IMR-90 (cell line): Measurements from ENCODE around the gene TENM4. TPM values are rescaled to one million over a fixed set of nuclear protein-coding genes. Genes with fewer than 3 reads are reported as not detected.

Source experiments
- ATAC-seq: fragments of 200-7000 bp; cut with Tn5 transposase; 2 replicates; pipeline ENCODE4 v1.9.1; 2020; ENCODE audit warnings: low read depth, mild to moderate bottlenecking, moderate library complexity
- BruUV-seq: library from RNA; stranded (reverse); fragments of 400-500 nt; replicated peaks from 2 replicates; lab custom pipeline; 2021; lab: Mats Ljungman, UMichigan
- CTCF ChIA-PET: fragments of 300-600 bp; formaldehyde crosslinking; extraction: SDS; loops from one replicate; lab custom pipeline; 2021; ENCODE audit warnings: antibody characterized with exemption; lab: Yijun Ruan, JAX
- POLR2A ChIA-PET: fragments of 300-600 bp; sonication (Branson Sonifier 250); formaldehyde crosslinking; loops from one replicate; lab custom pipeline; 2022; ENCODE audit warnings: antibody characterized with exemption; ENCODE audit not compliant: unreplicated experiment; lab: Charles Lee
- DNase-seq: peaks from one replicate; pipeline ENCODE4 v3.0.0; 2013
- H2AFZ ChIP-seq: replicated peaks from 2 replicates; pipeline ENCODE3; 2013; ENCODE audit warnings: low read length, mild to moderate bottlenecking; ENCODE audit not compliant: poor library complexity
- H2AK5ac ChIP-seq: 2 replicates; pipeline ENCODE4 v1.6.1; 2013; ENCODE audit warnings: low read depth, low read length, inconsistent platforms
- H2AK9ac ChIP-seq: replicated peaks from 2 replicates; pipeline ENCODE3; 2013; ENCODE audit warnings: mild to moderate bottlenecking, low read depth, low read length, moderate library complexity; ENCODE audit not compliant: poor library complexity
- H2BK120ac ChIP-seq: 2 replicates; pipeline ENCODE4 v1.6.1; 2013; ENCODE audit warnings: low read depth, low read length, inconsistent platforms
- H2BK15ac ChIP-seq: 3 replicates; pipeline ENCODE4 v1.6.1; 2013; ENCODE audit warnings: low read depth, low read length, inconsistent platforms
- H2BK20ac ChIP-seq: 2 replicates; pipeline ENCODE4 v1.6.1; 2013; ENCODE audit warnings: low read depth, mild to moderate bottlenecking, inconsistent platforms, low read length, moderate library complexity
- H2BK5ac ChIP-seq: 2 replicates; pipeline ENCODE4 v1.6.1; 2013; ENCODE audit warnings: mild to moderate bottlenecking, low read depth, low read length, inconsistent platforms; ENCODE audit not compliant: poor library complexity, severe bottlenecking
- H3K14ac ChIP-seq: replicated peaks from 2 replicates; pipeline ENCODE4 v1.6.1; 2013; ENCODE audit warnings: low read depth, low read length, inconsistent platforms
- H3K18ac ChIP-seq: 2 replicates; pipeline ENCODE4 v1.6.1; 2013; ENCODE audit warnings: low read depth, low read length, control low read depth
- H3K23ac ChIP-seq: 2 replicates; pipeline ENCODE4 v1.6.1; 2013; ENCODE audit warnings: low read depth, low read length, inconsistent platforms
- H3K27ac ChIP-seq: 2 replicates; pipeline ENCODE4 v1.5.1; 2013; ENCODE audit warnings: mild to moderate bottlenecking, control low read depth, low read length; ENCODE audit not compliant: insufficient read depth
- H3K27me3 ChIP-seq: 2 replicates; pipeline ENCODE4 v1.6.1; 2013; ENCODE audit warnings: low read length; ENCODE audit not compliant: control insufficient read depth, insufficient read depth
- H3K36me3 ChIP-seq: 2 replicates; pipeline ENCODE4 v1.6.1; 2013; ENCODE audit warnings: low read length, mixed read lengths; ENCODE audit not compliant: control insufficient read depth, insufficient read depth
- H3K4ac ChIP-seq: 2 replicates; pipeline ENCODE4 v1.6.1; 2013; ENCODE audit warnings: low read depth, low read length, inconsistent platforms
- H3K4me1 ChIP-seq: 2 replicates; pipeline ENCODE4 v1.6.1; 2013; ENCODE audit warnings: low read length, mixed read lengths; ENCODE audit not compliant: control insufficient read depth, insufficient read depth
- H3K4me2 ChIP-seq: 2 replicates; pipeline ENCODE4 v1.6.1; 2013; ENCODE audit warnings: low read depth, mild to moderate bottlenecking, control low read depth, low read length, moderate library complexity
- H3K4me3 ChIP-seq: 2 replicates; pipeline ENCODE4 v1.5.1; 2013; ENCODE audit warnings: low read depth, mild to moderate bottlenecking, control low read depth, low read length, moderate library complexity; ENCODE audit not compliant: insufficient read depth
- H3K56ac ChIP-seq: 2 replicates; pipeline ENCODE4 v1.6.1; 2013; ENCODE audit warnings: low read length, inconsistent platforms; ENCODE audit not compliant: insufficient read depth; ENCODE audit errors: extremely low read depth
- H3K79me1 ChIP-seq, 2 experiments: 2 replicates each; pipeline ENCODE4 v1.6.1; 2013; ENCODE audit warnings: low read length in 2 of 2, inconsistent platforms in 1 of 2, low read depth in 1 of 2
- H3K9ac ChIP-seq: 2 replicates; pipeline ENCODE4 v1.6.1; 2013; ENCODE audit warnings: low read depth, low read length, control low read depth
- H3K9me1 ChIP-seq: 2 replicates; pipeline ENCODE4 v1.6.1; 2013; ENCODE audit warnings: low read length, inconsistent platforms; ENCODE audit not compliant: insufficient read depth
- H3K9me3 ChIP-seq: 2 replicates; pipeline ENCODE4 v1.6.1; 2013; ENCODE audit warnings: low read length; ENCODE audit not compliant: control insufficient read depth, insufficient read depth
- H4K20me1 ChIP-seq: 2 replicates; pipeline ENCODE4 v1.6.1; 2013; ENCODE audit warnings: low read length, inconsistent platforms; ENCODE audit not compliant: insufficient read depth
- H4K5ac ChIP-seq: 2 replicates; pipeline ENCODE4 v1.6.1; 2013; ENCODE audit warnings: mild to moderate bottlenecking, low read depth, low read length, control low read depth
- H4K8ac ChIP-seq, 2 experiments: 2 replicates each; pipeline ENCODE4 v1.6.1; 2013; ENCODE audit warnings: low read depth in 2 of 2, low read length in 2 of 2, control low read depth in 1 of 2, inconsistent platforms in 1 of 2
- H4K91ac ChIP-seq: 2 replicates; pipeline ENCODE4 v1.6.1; 2013; ENCODE audit warnings: low read depth, low read length, inconsistent platforms; ENCODE audit not compliant: insufficient read depth
- MAZ ChIP-seq: IDR thresholded peaks from 2 replicates; pipeline ENCODE4 v1.6.1; 2012; ENCODE audit warnings: low read depth, mild to moderate bottlenecking, low read length, improper control_type of control experiment, moderate library complexity, borderline replicate concordance
- POLR2A ChIP-seq: IDR thresholded peaks from 2 replicates; pipeline ENCODE4 v1.6.1; 2012; ENCODE audit warnings: mild to moderate bottlenecking, low read depth, low read length
- USF2 ChIP-seq: fragments of 150-350 bp; IDR thresholded peaks from 2 replicates; pipeline ENCODE4 v1.6.1; 2017; ENCODE audit warnings: mild to moderate bottlenecking, antibody characterized with exemption, low read length, low read depth
- WGBS, 2 experiments: methylation state at CpG; one replicate each; pipeline versions ENCODE4 v1.1.5 to v1.1.7; 2013; ENCODE audit warnings: missing lambda C conversion rate in 2 of 2; ENCODE audit not compliant: insufficient read length in 1 of 2; ENCODE audit errors: extremely low coverage in 2 of 2; 5-methylcytosine and 5-hydroxymethylcytosine counted together
- dilution Hi-C: fragments of 300-500 bp; cut with HindIII; formaldehyde crosslinking; loops from one replicate; pipeline ENCODE4 v1.14.3; 2018; ENCODE audit warnings: low sequenced_read_pairs; ENCODE audit not compliant: unreplicated experiment
- in situ Hi-C: fragments of 300-500 bp; cut with MboI; formaldehyde crosslinking; loops from 3 replicates; pipeline ENCODE4 v1.14.3; 2019; ENCODE audit warnings: low sequenced_read_pairs, inconsistent platforms, mixed read lengths
- intact Hi-C: fragments of 100-400 bp; cut with micrococcal nuclease; formaldehyde crosslinking; loops from 2 replicates; pipeline ENCODE4 v1.10.0; 2022
- polyA plus RNA-seq, 3 experiments: library from polyadenylated mRNA; depleted of rRNA; stranded (reverse); fragments of >200 nt; gene quantifications; 2 replicates each; pipeline ENCODE4 v1.2.3, GENCODE V29; 2012; ENCODE audit warnings: low replicate concordance in 1 of 3
- total RNA-seq: library from RNA; depleted of rRNA; stranded (reverse); fragments of >200 nt; gene quantifications from 2 replicates; pipeline ENCODE4 v1.2.3, GENCODE V29; 2012

TENM4 gene
- total and polyA plus RNA-seq, 2 of the 4 experiments (the other 2 are of a cell fraction) = 7.4 to 9.0 TPM

DNA sequence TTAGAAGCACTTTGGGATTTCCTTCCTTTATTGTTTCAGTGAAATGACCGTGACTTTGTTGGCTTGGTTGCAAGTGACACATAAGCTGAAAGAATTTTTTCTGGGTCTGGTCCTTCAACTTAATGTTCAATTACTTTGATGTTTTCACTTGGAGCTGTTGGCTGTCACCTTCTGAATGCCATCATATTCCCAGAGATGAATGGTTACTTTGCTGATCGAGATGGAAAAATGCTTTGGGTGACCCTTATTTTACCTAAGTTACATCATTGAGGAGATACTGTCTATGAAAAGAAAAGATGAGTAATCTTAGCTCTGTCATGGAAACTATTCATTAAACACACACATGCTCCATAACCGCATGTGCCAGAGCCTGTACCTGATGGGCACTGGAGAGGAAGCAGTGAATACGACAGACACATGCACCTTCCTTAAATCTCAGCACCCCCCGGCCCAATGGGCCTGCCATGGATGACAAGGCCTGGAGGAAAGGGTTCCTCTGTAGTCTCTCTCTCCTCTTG lies 76.9 kb downstream of the TENM4 start:
- no CpG with 5 or more reads among the region's 5 CpGs for WGBS, 2 experiments

More for the DNA sequence above, 76.9 kb downstream of the TENM4 start:
- Histone ChIP-seq H3K36me3 (no peaks in the 10 kb centered on the region; the same call in 1 of the 2 replicates), H3K23ac (no peak overlapping the region), H2AK5ac (no peak overlapping the region), H3K27me3 (no peaks in the 10 kb centered on the region), H2AK9ac (no peak overlapping the region), H3K18ac (no peak overlapping the region), H3K9ac (no peak overlapping the region), H4K91ac (no peak overlapping the region), H3K27ac (no peak overlapping the region), H3K4ac (no peak overlapping the region), H2BK15ac (no peak overlapping the region), H2BK20ac (no peak overlapping the region), H3K56ac (no peak overlapping the region), H2BK120ac (no peak overlapping the region), H3K79me1 (peaks cover 0 to 11% of the 10 kb centered on the region in 2 experiments; a peak in 1 of 4 replicates), H2BK5ac (no peak overlapping the region), H3K9me3 (no peaks in the 10 kb centered on the region), H4K20me1 (no peaks in the 10 kb centered on the region), H3K4me2 (no peak overlapping the region), H3K4me3 (no peak overlapping the region), H2AFZ (no peak overlapping the region), H3K9me1 (no peaks in the 10 kb centered on the region), H4K5ac (no peak overlapping the region), H3K14ac (no peak overlapping the region), H4K8ac (no peak overlapping the region), H3K4me1 (no peaks in the 10 kb centered on the region)
- dilution Hi-C loops = no loop called here
- ChIA-PET POLR2A (no interaction called here), CTCF (interaction anchor here (1.3 kb wide), 1 partner anchor 32 kb away, joined by 4 read pairs; no protein-coding TSS in a partner anchor)
- DNase-seq (no peak), ATAC-seq (no peak)
- TF ChIP-seq POLR2A = no peak
- TF ChIP-seq USF2 = no peak
- TF ChIP-seq MAZ = no peak
- no TSS peak for BruUV-seq
- in situ Hi-C loops = no loop called here
- intact Hi-C loops = no loop called here
